SH-SY5Y (cell line): ENCODE results near the gene CYLD.

Experiments
- GATA2 ChIP-seq: IDR thresholded peaks from 2 replicates; pipeline ENCODE4 v1.6.1; 2011; ENCODE audit warnings: mild to moderate bottlenecking, low read depth, low read length
- GATA3 ChIP-seq: IDR thresholded peaks from 2 replicates; pipeline ENCODE4 v1.6.1; 2011; ENCODE audit warnings: low read depth, mild to moderate bottlenecking, low read length, moderate library complexity

The CYLD gene

GRCh38 chr16:50806099-50807062 lies 64.5 kb downstream of the CYLD start:
- 0 out of 2 replicates have a peak, but pooled peaks have one; percentile 19 for TF ChIP-seq GATA3
- TF ChIP-seq GATA2: peak; percentile 55; the same call in 1 of the 2 replicates

DNA sequence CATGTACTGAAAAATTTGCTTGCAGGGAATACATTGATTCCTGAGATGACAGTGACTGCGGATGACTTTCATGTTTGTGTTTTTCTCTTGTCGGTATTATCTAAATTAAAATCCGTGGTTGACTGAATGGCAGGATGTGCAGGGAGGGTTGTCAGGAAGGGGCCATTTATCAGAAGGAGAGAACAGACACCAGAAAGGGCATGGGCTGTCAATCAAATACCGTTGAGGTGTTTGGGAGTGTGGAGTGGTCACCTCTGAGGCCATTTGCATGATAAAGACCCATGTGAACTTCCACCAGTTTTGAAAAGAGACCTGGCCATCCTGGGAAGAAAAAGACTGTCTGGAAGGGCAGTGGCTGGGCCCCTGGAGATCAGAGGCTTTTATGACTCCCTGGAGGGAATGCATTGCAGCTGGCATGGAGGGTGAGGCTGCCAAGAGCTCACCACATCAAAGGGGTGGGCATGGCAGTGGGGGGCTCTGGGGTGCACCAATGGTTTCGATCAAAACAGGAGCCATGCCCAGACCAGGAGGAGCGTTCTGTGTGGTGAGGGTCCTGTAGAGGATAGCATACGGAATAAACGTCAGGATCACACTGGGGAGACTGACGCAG lies 67.1 kb downstream of the CYLD start:
- no peak for TF ChIP-seq GATA3
- TF ChIP-seq GATA2: no peak

DNA sequence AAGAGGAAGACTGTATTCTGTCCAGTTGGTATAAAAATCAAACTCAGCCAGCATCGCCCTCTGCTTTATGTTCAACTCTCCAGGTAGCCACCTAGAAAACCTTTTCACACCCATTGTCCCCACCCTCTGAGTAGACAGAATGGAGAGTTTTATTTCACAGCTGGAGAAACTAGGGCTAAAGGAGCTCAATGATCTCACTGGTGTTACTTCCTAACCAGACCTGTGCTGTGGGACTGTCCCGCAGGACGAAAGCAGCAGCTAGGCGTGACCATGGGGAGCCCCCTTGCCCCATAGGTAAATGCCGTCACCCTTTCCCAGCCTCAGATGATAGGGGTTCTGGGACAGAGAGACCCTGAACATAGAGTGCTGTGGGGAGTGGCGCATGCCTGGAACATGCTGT lies 67.7 kb downstream of the CYLD start:
- TF ChIP-seq GATA3 (no peak), GATA2 (no peak)

DNA sequence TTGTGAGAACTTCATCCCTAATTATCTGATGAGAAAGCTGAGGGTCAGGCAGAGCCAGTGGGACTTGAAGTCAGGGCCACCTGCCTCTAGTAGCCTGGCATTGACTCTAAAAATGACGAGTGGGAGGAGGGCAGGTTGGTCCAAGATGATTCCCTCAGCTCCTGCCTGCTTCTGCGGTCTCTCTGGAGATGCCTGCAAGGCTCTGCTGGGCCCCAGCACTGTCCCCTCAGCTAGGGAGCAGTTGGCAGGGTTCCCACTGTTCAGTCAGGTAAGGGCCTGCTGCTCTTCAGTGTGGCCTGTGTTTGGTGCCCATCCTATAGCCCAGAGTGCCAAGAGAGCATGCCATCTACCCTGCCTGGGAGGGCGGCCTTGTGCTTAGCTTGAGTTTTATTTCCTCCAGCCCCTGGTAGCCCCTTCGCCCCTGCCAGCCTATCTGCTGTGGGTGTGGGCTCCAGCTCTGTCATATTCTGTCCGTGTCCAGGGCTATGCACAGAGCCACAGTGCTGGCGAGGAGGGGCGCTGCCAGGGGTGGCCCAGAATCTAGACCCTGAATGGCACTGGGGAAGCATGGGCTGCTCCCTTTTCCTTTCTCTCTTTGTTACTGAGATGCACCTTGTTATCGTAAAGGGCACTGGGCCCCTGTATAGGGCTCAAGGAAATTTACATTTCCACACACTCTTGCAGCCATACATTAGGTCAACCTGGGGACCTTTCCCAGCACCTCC lies 68.5 kb downstream of the CYLD start:
- TF ChIP-seq GATA2 (no peak), GATA3 (no peak)

GRCh38 chr16:50812046-50812445 lies 70.2 kb downstream of the CYLD start:
- no peak for TF ChIP-seq GATA2
- TF ChIP-seq GATA3: no peak

DNA sequence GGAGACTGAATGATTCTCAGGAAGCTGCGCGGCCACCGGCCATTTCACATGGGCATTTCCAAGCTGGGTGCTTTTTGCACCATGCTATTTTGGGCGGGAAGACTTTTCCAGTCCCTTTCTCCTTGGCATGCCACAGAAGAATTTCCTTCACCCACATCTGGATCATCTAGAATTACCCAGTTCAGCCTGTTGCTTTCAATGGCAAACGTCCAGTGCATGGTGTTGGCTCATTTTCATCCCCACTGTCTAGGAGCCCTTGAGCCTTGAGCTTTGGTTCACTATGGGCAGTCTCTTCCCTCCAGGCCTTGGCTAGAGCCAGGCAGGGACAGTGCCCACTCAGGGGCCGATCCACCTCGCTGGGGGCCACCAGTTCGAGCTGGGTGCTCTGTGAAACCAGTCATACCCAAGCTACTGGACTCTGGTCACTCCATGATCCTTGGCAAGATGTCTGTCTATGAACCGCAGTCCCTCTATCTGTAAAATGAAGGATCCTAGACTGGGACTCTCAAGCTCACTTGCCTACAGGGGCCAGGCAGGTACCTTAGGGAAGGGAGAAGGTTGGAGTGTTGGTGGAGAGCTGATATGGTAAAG lies 71.1 kb downstream of the CYLD start:
- no peak for TF ChIP-seq GATA3
- TF ChIP-seq GATA2: no peak

- no peak for TF ChIP-seq GATA2
- no peak for TF ChIP-seq GATA3
Measured at GRCh38 chr16:50814052-50814451, 72.2 kb downstream of the CYLD start.

- no peak for TF ChIP-seq GATA2
- no peak for TF ChIP-seq GATA3
Measured at GRCh38 chr16:50814541-50814940, 72.7 kb downstream of the CYLD start.

DNA sequence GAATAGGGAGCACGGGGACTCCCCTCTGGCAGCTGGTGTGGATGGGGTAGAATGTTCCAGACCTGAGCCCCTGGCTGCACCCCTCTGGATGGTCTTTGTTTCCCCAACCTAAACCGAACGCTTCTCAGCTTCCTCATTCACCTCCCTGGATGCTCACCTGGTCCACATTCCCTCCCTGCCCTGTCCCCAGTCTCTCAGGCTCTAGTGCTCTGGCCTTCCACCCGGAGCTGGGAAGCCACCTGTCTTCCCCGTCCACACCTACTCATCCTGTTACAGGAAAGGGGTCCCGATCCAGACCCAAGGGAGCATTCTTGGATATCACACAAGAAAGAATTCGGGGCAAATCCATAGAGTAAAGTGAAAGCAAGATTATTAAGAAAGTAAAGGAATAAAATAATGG lies 73.5 kb downstream of the CYLD start:
- TF ChIP-seq GATA2 (no peak), GATA3 (no peak)

- TF ChIP-seq GATA3: no peak
- TF ChIP-seq GATA2: no peak
Measured at GRCh38 chr16:50816901-50817555, 75.1 kb downstream of the CYLD start.

GRCh38 chr16:50818380-50818779 lies 76.5 kb downstream of the CYLD start:
- TF ChIP-seq GATA3: no peak
- TF ChIP-seq GATA2: no peak

- TF ChIP-seq GATA2 (no peak), GATA3 (no peak)
Measured at GRCh38 chr16:50819706-50820105, 77.8 kb downstream of the CYLD start.

DNA sequence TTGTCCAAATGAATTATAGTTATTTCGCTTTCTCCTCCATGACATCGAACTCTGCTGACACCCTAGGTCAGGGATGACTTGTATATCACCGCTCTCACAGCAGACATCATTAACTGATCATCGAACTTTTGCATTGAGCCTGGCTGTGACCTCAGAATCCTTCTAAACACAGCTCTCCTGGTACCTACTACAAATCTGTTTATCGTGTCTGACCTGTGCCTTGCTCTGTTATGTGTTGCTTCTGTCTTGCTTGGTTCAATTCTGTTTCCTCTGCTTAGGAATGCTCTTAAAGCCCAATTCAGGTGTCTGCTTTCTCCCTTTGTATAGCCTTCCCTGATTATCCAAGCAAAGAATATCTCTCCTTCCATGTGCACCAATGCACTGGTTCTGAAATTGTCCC lies 78.3 kb downstream of the CYLD start:
- TF ChIP-seq GATA3: no peak
- no peak for TF ChIP-seq GATA2
